Glutamatergic neuron (in vitro differentiated cells): Measurements from ENCODE around the gene HSPG2. TPM values are rescaled to one million over a fixed set of nuclear protein-coding genes. Genes with fewer than 3 reads are reported as not detected.
"Not testable (repeated sequence)": the region's sequence is repeated elsewhere in the genome, so short reads cannot be mapped to it uniquely, and the experiment has no call there.

Source experiments
- DNase-seq: peaks from one replicate; pipeline ENCODE4 v3.0.0; 2022
- H3K27ac Mint-ChIP-seq: one replicate; pipeline ENCODE4 v1.8.0; 2020; ENCODE audit warnings: mild to moderate bottlenecking, mixed read lengths, inconsistent platforms; ENCODE audit not compliant: unreplicated experiment
- H3K27me3 Mint-ChIP-seq: one replicate; pipeline ENCODE4 v1.8.0; 2020; ENCODE audit warnings: mild to moderate bottlenecking, moderate library complexity, mixed read lengths, inconsistent platforms; ENCODE audit not compliant: unreplicated experiment
- H3K36me3 Mint-ChIP-seq: one replicate; pipeline ENCODE4 v1.8.0; 2020; ENCODE audit warnings: mild to moderate bottlenecking, mixed read lengths, inconsistent platforms; ENCODE audit not compliant: unreplicated experiment
- H3K4me1 Mint-ChIP-seq: one replicate; pipeline ENCODE4 v1.8.0; 2020; ENCODE audit warnings: mild to moderate bottlenecking, low read depth, mixed read lengths, inconsistent platforms; ENCODE audit not compliant: unreplicated experiment
- H3K4me3 Mint-ChIP-seq: one replicate; pipeline ENCODE4 v1.8.0; 2020; ENCODE audit warnings: mild to moderate bottlenecking, mixed read lengths, inconsistent platforms; ENCODE audit not compliant: unreplicated experiment
- H3K9me3 Mint-ChIP-seq: one replicate; pipeline ENCODE4 v1.8.0; 2020; ENCODE audit warnings: mild to moderate bottlenecking, moderate library complexity, mixed read lengths, inconsistent platforms; ENCODE audit not compliant: unreplicated experiment
- total RNA-seq: library from RNA; stranded (reverse); fragmentation: NEBNext Ultra II Directional; extraction: Animal tissue kit (Norgen Biotek cat#: 25700); gene quantifications from one replicate; pipeline ENCODE4 v1.2.1, GENCODE V29; 2021; ENCODE audit not compliant: unreplicated experiment
- TF ChIP-seq, protein P1 (sequence below): fragments of 200-600 bp; sonication (generic); IDR thresholded peaks from one replicate; pipeline ENCODE4 v1.5.0; 2021; ENCODE audit not compliant: partially characterized antibody, unreplicated experiment

Gene HSPG2
- total RNA-seq, 1 donor from 2014 or later = 3.3 TPM

GRCh38 chr1:21828506-21829210, 108.5 kb downstream of the HSPG2 start:
- Mint-ChIP-seq H3K4me3 (no peak overlapping the region), H3K27me3 (peaks cover 4% of the 10 kb centered on the region), H3K4me1 (no peaks in the 10 kb centered on the region), H3K27ac (no peak overlapping the region), H3K9me3 (peaks cover 2% of the 10 kb centered on the region), H3K36me3 (no peaks in the 10 kb centered on the region)
- TF ChIP-seq, protein P1, sequence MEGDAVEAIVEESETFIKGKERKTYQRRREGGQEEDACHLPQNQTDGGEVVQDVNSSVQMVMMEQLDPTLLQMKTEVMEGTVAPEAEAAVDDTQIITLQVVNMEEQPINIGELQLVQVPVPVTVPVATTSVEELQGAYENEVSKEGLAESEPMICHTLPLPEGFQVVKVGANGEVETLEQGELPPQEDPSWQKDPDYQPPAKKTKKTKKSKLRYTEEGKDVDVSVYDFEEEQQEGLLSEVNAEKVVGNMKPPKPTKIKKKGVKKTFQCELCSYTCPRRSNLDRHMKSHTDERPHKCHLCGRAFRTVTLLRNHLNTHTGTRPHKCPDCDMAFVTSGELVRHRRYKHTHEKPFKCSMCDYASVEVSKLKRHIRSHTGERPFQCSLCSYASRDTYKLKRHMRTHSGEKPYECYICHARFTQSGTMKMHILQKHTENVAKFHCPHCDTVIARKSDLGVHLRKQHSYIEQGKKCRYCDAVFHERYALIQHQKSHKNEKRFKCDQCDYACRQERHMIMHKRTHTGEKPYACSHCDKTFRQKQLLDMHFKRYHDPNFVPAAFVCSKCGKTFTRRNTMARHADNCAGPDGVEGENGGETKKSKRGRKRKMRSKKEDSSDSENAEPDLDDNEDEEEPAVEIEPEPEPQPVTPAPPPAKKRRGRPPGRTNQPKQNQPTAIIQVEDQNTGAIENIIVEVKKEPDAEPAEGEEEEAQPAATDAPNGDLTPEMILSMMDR = no peak
- no peak for DNase-seq

DNA sequence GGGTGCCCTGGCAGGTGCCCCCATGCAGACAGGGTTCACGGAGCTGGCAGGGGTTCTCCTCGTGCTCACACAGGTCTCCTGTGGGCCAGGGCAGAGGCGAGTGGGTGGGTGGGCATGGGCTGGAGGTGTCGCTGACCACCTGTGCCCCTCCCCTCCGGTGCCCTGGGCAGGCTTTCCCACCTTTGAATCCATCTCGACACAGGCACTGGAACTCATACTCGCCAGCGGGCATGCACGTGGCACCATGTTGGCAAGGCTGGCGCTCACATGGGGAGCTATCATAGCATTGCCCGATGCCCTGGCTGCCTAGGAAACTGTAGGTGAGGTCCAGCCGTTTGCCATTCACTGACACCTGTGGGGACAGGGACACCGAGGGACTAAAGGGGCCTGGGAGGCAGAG, 109.0 kb downstream of the HSPG2 start:
- TF ChIP-seq, protein P1 = no peak
- H3K27ac Mint-ChIP-seq = no peak overlapping the region
- no peaks in the 10 kb centered on the region for H3K4me1 Mint-ChIP-seq
- no peak overlapping the region for H3K4me3 Mint-ChIP-seq
- no peak for DNase-seq
- peaks cover 4% of the 10 kb centered on the region for H3K27me3 Mint-ChIP-seq
- H3K9me3 Mint-ChIP-seq = peaks cover 2% of the 10 kb centered on the region
- H3K36me3 Mint-ChIP-seq = no peaks in the 10 kb centered on the region

GRCh38 chr1:21827141-21827679, 109.9 kb downstream of the HSPG2 start:
- Mint-ChIP-seq H3K4me1 (no peaks in the 10 kb centered on the region), H3K36me3 (no peaks in the 10 kb centered on the region)

DNA sequence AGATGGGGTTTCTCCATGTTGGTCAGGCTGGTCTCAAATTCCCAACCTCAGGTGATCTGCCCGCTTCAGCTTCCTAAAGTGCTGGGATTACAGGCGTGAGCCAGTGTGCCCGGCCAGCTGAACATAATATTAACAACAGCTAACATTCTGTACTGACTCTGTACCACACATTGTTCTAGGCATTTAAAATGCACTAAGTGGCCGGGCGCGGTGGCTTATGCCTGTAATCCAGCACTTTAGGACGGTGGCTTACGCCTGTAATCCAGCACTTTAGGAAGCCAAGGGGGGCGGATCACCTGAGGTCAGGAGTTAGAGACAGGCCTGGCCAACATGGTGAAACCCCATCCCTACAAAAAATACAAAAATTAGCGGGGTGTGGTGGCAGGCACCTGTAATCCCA, 110.4 kb downstream of the HSPG2 start:
- not testable (repeated sequence) for H3K4me1 Mint-ChIP-seq, H3K27ac Mint-ChIP-seq, H3K4me3 Mint-ChIP-seq, DNase-seq, H3K9me3 Mint-ChIP-seq, H3K27me3 Mint-ChIP-seq, H3K36me3 Mint-ChIP-seq

More at GRCh38 chr1:21827141-21827679, 109.9 kb downstream of the HSPG2 start:
- no peak overlapping the region for H3K4me3 Mint-ChIP-seq
- H3K27me3 Mint-ChIP-seq = peaks cover 2% of the 10 kb centered on the region
- DNase-seq = no peak
- H3K27ac Mint-ChIP-seq = no peak overlapping the region
- TF ChIP-seq, protein P1 = no peak
- no peaks in the 10 kb centered on the region for H3K9me3 Mint-ChIP-seq

DNA sequence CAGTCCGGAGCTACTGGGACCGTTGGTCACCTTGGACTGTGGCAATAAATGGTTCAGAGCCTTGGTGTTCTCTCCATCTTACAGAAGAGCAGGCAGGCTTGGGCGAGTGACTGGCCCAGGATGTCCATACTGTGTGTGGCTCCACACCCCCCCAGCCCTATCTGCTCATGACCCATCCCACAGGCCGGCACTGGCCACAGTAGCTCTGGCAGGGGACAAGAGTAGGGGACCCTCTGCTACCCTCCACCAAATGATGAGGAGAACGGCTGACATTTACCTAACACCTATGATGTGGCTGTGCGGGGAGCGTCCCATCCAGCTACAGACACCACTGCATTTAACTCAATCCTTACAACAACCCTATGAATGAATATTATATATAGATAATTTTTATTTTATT, 111.7 kb downstream of the HSPG2 start:
- H3K4me3 Mint-ChIP-seq = no peak overlapping the region
- no peaks in the 10 kb centered on the region for H3K36me3 Mint-ChIP-seq
- no peak for DNase-seq
- TF ChIP-seq, protein P1 = no peak
- no peaks in the 10 kb centered on the region for H3K27me3 Mint-ChIP-seq
- H3K4me1 Mint-ChIP-seq = no peaks in the 10 kb centered on the region
- H3K9me3 Mint-ChIP-seq = no peaks in the 10 kb centered on the region
- H3K27ac Mint-ChIP-seq = no peak overlapping the region
